Sigmoid colon (tissue), 7 donors: ENCODE measurements around the gene KIF5A. TPM values are rescaled to one million over a fixed set of nuclear protein-coding genes. Genes with fewer than 3 reads are reported as not detected.
A peak's percentile ranks its signal among the peaks of the same experiment; 100 is the strongest.

Experiments
- DNase-seq: peaks from one replicate; pipeline ENCODE4 v3.0.0-alpha.2; 2019
- H3K27ac ChIP-seq, 4 donors: fragments of 200-600 bp; sonication (generic); one replicate each; pipeline ENCODE4 v1.5.1; 2016 to 2019; ENCODE audit warnings: mild to moderate bottlenecking in 1 of 4
- H3K27me3 ChIP-seq, 3 donors: fragments of 200-600 bp; sonication (generic); one replicate each; pipeline ENCODE4 v1.5.1; 2019; ENCODE audit warnings: mild to moderate bottlenecking in 1 of 3
- H3K36me3 ChIP-seq, 4 donors: fragments of 200-600 bp; sonication (generic); one replicate each; pipeline ENCODE4 v1.5.1; 2016 to 2019
- H3K4me1 ChIP-seq, 4 donors: fragments of 200-600 bp; sonication (generic); one replicate each; pipeline ENCODE4 v1.5.1; 2017 to 2019
- H3K4me3 ChIP-seq, 4 donors: fragments of 200-600 bp; sonication (generic); one replicate each; pipeline ENCODE4 v1.5.1; 2017 to 2019; ENCODE audit warnings: mild to moderate bottlenecking in 2 of 4, moderate library complexity in 1 of 4
- H3K9me3 ChIP-seq, 4 donors: fragments of 200-600 bp in 3 of 4; sonication (generic) in 3 of 4; one replicate each; pipeline versions ENCODE4 v1.5.1 to v1.6.1; 2013 to 2019
- EP300 ChIP-seq, 4 donors: sonication (generic); formaldehyde crosslinking; IDR thresholded peaks; one replicate each; pipeline ENCODE4 v1.6.1; 2017; ENCODE audit warnings: antibody characterized with exemption in 4 of 4
- POLR2A ChIP-seq, 2 donors: fragments of 450-650 bp; IDR thresholded peaks; one replicate each; pipeline ENCODE4 v1.6.1; 2016; ENCODE audit warnings: antibody characterized with exemption in 2 of 2, mild to moderate bottlenecking in 2 of 2, moderate library complexity in 2 of 2
- POLR2AphosphoS5 ChIP-seq, 4 donors: sonication (generic); formaldehyde crosslinking; IDR thresholded peaks; one replicate each; pipeline ENCODE4 v1.6.1; 2017; ENCODE audit warnings: antibody characterized with exemption in 4 of 4
- WGBS, 2 donors: extraction: QIAGEN DNeasy Blood & Tissue Kit; methylation state at CpG; one replicate each; pipeline ENCODE4 v1.1.7; 2013; 5-methylcytosine and 5-hydroxymethylcytosine counted together
- intact Hi-C: fragments of 100-400 bp; cut with DNase I; formaldehyde crosslinking; loops from one replicate; pipeline ENCODE4 v1.15.1; 2023
- polyA plus RNA-seq, 3 donors: library from polyadenylated mRNA; stranded (reverse); fragments of 200-250 nt; gene quantifications; one replicate each; pipeline ENCODE4 v1.2.3, GENCODE V29; 2013
- total RNA-seq, 4 donors: library from RNA; depleted of rRNA; stranded (reverse); fragments of >200 nt; gene quantifications; one replicate each; pipeline ENCODE4 v1.1.0, GENCODE V29; 2016
- TF ChIP-seq, protein P1 (sequence below), 4 experiments: fragments of 450-650 bp in 3 of 4; fragments of 200-600 bp in 1 of 4; IDR thresholded peaks; one replicate each; pipeline ENCODE4 v1.5.1; 2016 to 2019; ENCODE audit warnings: antibody characterized with exemption in 4 of 4, mild to moderate bottlenecking in 3 of 4, moderate library complexity in 2 of 4
- donor health status: healthy with polysubstance abuse.
- donor health status: Bipolar disorder and iron deficiency.
- donor health status: healthy.

KIF5A gene
- total and polyA plus RNA-seq, 7 donors, result under 0.01 to 8.9 (median 3.6) TPM

DNA sequence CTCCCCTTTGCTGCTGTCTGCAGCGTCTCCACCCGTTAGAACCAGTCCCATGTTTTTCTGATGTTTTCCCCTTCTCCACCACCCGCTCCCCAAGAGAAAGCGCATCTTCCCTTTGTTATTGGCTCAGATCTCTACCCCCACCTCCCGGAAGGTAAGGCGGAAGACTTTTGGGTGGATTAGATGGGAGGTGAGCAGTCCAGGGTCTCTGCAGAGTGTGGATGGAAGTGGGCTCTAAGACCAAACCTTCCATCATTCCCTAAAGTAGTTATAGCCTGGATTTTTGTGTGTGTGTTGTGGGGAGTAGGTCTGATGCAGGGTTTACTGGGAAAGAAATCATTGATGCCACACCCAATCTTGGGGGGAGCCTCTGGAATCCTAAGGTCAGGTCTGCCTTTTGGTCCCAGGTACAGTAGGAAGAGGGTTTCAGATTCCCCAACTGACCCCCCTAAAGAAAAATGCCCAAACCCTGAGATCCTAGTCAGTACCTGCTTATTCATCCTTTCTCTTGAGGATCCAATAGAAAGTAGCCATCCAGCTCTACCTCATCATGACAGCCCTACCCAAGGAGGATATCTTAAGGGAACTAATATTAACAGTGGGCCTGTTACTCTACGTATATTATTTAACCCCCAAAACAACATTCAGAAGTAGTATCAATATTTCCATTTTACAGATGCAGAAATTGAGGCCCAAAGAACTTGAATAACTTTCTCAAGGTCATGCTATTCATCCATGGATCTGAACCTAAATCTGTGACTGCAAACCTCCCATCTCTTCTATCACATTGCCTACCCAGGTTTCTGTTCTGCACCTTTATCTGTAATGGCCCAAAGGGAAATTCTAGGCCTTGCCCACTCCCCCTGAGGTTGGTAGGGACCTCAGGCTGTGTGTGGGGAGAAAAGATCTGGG, 1.1 kb downstream of the KIF5A start:
- WGBS, 2 donors, result 70 to 74% methylated on average over 7 of the region's 7 CpGs
- H3K27me3 ChIP-seq, result peaks cover 5 to 23% (median 22%) of the 10 kb centered on the region in 3 donors
- no peak for DNase-seq
- H3K36me3 ChIP-seq, result no peaks in the 10 kb centered on the region
- peaks cover 0 to 21% (median 17%) of the 10 kb centered on the region in 4 donors for H3K4me1 ChIP-seq
- no peak overlapping the region for H3K27ac ChIP-seq
- H3K4me3 ChIP-seq, result peak overlapping the region in 3 of 4 donors; percentile 20 to 50 (median 48)
- no peaks in the 10 kb centered on the region for H3K9me3 ChIP-seq
- no peak for TF ChIP-seq EP300 (IDR thresholded peaks at IDR 0.05)
- no peak for TF ChIP-seq POLR2AphosphoS5 (IDR thresholded peaks at IDR 0.05)
- TF ChIP-seq, protein P1, sequence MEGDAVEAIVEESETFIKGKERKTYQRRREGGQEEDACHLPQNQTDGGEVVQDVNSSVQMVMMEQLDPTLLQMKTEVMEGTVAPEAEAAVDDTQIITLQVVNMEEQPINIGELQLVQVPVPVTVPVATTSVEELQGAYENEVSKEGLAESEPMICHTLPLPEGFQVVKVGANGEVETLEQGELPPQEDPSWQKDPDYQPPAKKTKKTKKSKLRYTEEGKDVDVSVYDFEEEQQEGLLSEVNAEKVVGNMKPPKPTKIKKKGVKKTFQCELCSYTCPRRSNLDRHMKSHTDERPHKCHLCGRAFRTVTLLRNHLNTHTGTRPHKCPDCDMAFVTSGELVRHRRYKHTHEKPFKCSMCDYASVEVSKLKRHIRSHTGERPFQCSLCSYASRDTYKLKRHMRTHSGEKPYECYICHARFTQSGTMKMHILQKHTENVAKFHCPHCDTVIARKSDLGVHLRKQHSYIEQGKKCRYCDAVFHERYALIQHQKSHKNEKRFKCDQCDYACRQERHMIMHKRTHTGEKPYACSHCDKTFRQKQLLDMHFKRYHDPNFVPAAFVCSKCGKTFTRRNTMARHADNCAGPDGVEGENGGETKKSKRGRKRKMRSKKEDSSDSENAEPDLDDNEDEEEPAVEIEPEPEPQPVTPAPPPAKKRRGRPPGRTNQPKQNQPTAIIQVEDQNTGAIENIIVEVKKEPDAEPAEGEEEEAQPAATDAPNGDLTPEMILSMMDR (IDR thresholded peaks at IDR 0.05), result no peak
- TF ChIP-seq POLR2A (IDR thresholded peaks at IDR 0.05), result no peak
- intact Hi-C loops, result no loop called here

- Histone ChIP-seq H3K36me3 (no peaks in the 10 kb centered on the region), H3K9me3 (no peaks in the 10 kb centered on the region), H3K4me1 (peaks cover 0 to 16% (median 13%) of the 10 kb centered on the region in 4 donors), H3K4me3 (no peak overlapping the region), H3K27me3 (peaks cover 5 to 23% (median 22%) of the 10 kb centered on the region in 3 donors), H3K27ac (no peak overlapping the region)
- DNase-seq, result no peak
- 79 to 88% methylated on average over 3 of the region's 3 CpGs for WGBS, 2 donors
- TF ChIP-seq POLR2A (IDR thresholded peaks at IDR 0.05) (no peak), POLR2AphosphoS5 (IDR thresholded peaks at IDR 0.05) (no peak), EP300 (IDR thresholded peaks at IDR 0.05) (no peak)
- intact Hi-C loops, result no loop called here
Measured at GRCh38 chr12:57551637-57552305, 1.9 kb downstream of the KIF5A start.

DNA sequence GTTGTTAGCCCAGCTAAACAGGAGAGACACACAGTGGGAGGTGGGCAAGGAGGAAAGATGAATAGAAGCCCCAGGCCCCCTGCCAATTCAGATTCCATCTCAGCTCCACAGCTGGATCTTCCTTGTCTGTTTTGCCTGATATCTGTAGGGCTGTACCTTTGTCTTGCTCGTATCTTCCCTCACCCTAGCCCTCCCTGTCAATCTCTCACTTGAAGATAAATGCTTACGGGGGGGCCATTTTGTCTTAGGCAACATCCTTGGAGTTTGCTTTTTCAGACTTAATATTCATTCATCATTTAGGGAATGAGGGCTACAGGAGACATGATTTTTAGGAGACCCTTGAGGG, 2.4 kb downstream of the KIF5A start:
- H3K36me3 ChIP-seq, result no peaks in the 10 kb centered on the region
- H3K27ac ChIP-seq, result no peak overlapping the region
- no peak for TF ChIP-seq EP300 (IDR thresholded peaks at IDR 0.05)
- TF ChIP-seq, protein P1 (IDR thresholded peaks at IDR 0.05), result no peak
- no peak for TF ChIP-seq POLR2AphosphoS5 (IDR thresholded peaks at IDR 0.05)
- TF ChIP-seq POLR2A (IDR thresholded peaks at IDR 0.05), result no peak
- DNase-seq, result no peak
- H3K9me3 ChIP-seq, result no peaks in the 10 kb centered on the region
- peaks cover 0 to 14% (median 13%) of the 10 kb centered on the region in 4 donors for H3K4me1 ChIP-seq
- H3K27me3 ChIP-seq, result peaks cover 5 to 23% (median 22%) of the 10 kb centered on the region in 3 donors
- no peak overlapping the region for H3K4me3 ChIP-seq
- intact Hi-C loops, result no loop called here
- 75 to 84% methylated on average over 2 of the region's 2 CpGs for WGBS, 2 donors

DNA sequence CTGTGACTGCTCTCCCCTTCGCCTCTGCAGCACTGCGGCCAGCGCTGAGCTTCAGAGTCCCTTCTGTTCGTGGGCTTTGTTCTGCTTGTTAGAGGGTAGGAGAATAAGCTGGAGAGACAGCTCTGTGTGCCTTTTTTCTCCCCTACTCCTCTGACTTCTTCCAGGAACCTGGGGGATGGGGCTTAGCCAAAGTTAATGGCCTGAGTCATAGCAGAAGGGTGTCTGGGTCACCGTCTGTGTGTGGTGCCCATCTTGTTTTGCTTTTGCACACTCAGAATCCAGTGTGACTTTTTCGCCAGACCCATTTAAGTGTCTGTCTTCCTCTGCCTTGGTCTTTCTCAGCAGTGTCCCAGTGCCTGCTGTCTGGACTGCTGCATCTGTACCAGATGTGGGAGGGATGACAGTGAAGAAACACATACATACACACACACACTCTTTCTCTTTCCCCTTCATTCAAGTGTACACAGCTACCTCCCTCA, 3.0 kb downstream of the KIF5A start:
- TF ChIP-seq, protein P1 (IDR thresholded peaks at IDR 0.05), result no peak
- no peak for TF ChIP-seq POLR2A (IDR thresholded peaks at IDR 0.05)
- no peak for TF ChIP-seq EP300 (IDR thresholded peaks at IDR 0.05)
- TF ChIP-seq POLR2AphosphoS5 (IDR thresholded peaks at IDR 0.05), result no peak

More for the DNA sequence above, 3.0 kb downstream of the KIF5A start:
- Histone ChIP-seq H3K9me3 (no peaks in the 10 kb centered on the region), H3K27me3 (peaks cover 5 to 23% (median 22%) of the 10 kb centered on the region in 3 donors), H3K36me3 (no peaks in the 10 kb centered on the region), H3K4me3 (no peak overlapping the region), H3K27ac (no peak overlapping the region), H3K4me1 (peaks cover 0 to 14% (median 12%) of the 10 kb centered on the region in 4 donors)
- WGBS, 2 donors, result 61 to 70% methylated on average over 6 of the region's 6 CpGs
- intact Hi-C loops, result no loop called here
- no peak for DNase-seq
